HG03045 (cell line): ENCODE measurements around the gene NEDD4L.

ENCODE experiments used
- ATAC-seq: cut with Tn5 transposase; IDR thresholded peaks from one replicate; pipeline ENCODE4 v1.9.1; 2021; ENCODE audit warnings: mild to moderate bottlenecking, moderate library complexity; ENCODE audit not compliant: unreplicated experiment

The NEDD4L gene

DNA sequence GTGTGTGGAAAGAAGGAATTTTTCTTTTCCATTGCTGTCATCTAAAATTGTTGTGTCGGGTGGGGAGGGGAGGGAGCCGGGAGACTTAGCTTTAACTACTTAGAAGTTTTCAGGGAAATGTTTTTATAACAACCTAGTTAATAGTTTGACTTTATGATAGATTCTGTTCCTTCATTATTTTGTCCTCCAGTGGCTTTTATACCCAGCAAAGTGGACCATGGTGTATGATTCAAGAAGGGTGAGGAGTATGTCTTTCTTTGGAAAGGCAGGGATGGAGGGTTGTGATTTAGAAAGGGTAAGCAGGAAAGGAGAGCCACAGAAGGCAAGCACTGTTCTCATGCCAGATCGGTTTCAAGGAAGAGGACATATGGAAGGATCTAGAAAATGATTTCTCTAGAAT is 261.8 kb downstream of the NEDD4L start:
- ATAC-seq: no peak

DNA sequence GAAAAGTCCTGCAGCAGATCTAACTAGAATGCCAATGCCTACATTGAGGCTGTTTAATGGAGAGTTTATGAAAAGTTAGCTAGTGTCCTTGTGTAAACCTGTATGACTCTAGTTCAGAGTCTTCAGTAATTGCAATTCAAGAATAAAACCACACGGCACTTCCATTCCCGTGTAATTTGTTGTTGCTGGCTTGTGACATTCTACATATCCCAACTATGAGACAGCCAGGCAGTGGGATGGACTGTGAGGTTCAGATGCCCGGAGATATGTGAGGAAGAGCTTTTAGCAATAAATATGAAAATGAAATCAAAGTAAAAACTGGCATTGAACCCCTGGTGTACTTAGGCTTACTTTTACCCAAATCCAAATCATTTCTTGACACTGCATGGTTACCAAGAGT is 263.4 kb downstream of the NEDD4L start:
- ATAC-seq: no peak

DNA sequence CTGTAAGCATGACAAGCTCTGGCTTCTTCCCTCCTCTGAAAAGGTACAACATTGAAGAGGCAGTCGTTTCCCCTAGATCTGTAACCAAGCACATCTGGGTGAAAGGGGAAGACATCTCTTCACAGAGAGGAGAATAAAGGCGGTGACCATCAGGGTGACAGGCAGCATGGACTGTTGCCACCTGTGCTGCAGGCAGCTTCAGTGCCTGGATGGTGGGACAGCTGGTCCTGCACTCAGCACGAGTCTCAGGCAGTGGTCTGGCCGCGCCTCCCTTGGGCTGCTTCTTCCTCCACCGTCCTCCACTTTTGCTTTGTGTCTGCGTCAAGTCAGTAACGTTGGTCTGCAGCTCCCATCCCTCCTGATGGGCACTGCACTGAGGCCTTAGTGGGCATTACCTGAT is 264.4 kb downstream of the NEDD4L start:
- no peak for ATAC-seq

DNA sequence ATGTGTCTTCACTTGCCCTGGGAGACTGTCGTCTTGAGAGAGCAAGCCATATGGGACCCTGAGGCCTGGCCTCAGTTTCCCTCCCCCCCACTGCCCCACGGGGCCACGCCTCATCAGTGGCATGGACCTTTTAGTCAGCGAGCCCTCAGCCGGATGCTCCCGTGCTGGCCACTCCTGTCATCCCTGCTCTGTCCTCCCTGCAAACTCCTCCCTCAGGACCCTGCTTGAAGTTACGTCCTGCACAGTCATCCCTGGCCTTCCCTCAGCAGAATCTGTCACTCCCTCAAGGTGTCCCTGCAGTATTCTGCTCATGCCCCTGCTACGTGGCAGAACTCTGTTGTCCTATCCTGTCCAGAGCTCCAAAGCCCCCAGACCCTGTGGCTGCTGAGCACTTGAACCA is 265.1 kb downstream of the NEDD4L start:
- no peak for ATAC-seq

DNA sequence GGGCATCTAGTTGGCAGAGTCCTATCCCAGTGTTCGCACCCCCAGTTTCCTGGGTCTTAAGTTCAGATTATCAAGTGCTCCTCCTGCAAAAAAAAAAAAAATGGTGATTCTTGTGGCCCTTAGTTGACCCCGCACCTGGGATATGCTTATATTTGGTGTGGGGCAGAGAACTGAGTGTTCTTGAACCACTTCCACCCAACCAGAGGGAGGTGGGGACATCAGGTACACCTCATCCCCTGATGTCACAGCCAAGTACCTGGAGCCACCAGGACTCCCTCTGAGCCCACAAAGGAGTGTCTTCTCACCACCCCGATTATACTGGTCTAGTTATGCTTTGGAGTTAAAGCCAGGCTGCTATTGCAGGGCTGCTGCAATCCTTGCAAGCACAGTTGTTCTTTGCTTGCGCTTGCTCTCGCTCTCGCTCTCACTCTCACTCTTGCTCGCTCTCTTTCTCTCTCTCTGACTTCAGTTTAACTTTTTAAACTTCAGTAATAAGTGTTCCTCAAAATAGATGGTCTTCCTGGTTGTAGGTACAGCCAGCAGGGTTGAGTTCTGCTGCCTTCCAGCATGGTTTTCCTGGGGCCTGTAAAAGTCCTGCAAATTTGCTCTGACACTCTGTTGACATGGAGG is 265.7 kb downstream of the NEDD4L start:
- no peak for ATAC-seq

DNA sequence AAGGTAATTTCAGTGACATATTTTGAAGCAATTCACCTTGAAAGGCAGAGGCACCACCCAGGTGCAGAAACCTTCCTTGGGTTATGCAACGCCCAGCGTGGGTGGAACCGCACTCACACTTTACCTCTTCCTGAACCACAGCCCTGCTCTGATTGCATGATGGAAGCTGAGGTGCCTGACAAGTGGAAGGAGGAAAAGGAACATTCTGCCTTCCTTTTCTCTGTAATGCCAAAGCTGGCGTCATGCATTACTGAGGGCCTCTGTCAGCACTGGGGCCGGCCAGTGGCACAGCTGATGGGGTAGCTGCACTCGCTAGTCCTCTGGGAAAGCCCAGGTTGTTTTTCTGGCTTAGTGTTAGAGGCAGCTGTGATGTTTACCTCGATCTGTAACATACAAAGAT is 266.5 kb downstream of the NEDD4L start:
- ATAC-seq: no peak

DNA sequence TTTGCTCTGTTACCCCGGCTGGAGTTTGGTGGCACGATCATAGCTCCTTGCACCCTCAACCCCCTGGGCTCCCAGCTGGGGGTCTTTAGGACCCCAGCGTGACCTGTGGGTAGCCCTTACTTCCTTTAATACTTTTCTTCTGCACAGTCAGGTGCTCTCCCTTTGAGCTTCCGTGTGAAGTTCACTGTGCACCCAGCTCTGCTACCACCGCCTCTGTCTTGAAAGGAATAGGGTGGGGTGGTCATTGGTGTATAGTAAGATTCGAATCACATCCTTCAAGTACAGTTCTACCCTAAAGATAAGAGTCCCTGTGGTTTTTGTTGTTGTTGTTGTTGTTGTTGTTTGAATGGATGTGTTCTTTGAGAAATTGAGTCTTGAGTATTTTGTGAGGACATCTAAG is 267.4 kb downstream of the NEDD4L start:
- no peak for ATAC-seq

DNA sequence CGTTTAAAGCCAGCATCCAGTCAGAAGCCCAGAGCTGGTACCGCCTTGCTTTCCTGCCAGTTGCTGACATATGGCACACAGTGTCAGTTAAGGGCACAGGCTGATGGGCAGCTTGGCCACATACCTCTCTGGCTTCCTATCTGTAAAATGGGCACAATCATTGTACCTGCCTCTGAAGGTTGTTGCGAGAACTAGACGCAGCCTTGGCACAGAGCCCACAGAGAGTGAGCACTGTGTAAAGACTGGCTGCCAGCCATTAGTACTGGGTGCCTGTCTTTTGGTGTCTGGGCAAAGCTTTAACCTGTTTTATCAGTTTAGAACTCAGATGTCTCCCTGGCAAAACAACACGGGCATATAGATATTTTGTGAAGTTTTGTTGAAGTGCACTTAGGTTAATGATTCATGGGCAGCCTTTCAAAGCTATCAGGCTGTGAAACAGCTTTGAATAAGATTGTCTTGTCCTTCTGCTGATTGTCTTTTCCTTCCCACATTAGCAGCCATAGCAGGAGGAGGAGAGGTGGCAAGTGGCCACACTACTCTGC is 269.5 kb downstream of the NEDD4L start:
- ATAC-seq: no peak

DNA sequence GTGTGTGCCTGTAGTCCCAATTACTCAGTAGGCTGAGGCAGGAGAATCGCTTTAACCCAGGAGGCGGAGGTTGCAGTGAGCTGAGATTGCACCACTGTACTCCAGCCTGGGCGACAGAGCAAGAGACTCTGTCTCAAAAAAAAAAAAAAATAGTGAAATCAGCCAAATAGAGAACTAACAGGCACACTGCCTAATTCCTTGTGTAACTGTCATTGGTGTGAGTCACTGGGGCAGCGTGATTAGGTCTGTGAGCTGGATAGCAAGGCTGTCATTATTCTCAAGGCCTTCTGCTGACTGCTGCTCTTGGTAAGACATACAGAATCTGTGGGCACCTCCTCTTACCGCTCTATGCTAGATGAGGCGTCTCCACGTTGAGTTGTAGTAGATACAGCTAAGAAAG is 270.3 kb downstream of the NEDD4L start:
- ATAC-seq: no peak

DNA sequence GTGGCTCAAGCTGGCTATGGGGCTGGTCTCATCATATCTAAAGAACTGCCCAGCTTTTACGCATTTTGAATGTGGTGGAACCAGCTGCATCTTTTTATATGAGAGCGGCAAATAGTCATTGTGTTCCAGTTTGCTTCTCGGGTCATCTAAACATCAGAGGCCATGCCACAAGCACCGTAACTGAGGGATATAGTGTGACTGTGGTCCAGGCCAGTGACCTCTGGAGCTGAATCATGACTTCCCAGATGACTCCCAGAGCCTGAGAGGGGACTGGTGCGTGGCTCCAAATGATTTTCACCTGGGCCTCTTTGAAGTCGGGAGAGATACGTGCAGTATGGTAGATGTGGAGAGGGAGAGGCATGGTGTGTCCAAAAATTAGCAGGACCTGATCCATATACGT is 271.0 kb downstream of the NEDD4L start:
- no peak for ATAC-seq

DNA sequence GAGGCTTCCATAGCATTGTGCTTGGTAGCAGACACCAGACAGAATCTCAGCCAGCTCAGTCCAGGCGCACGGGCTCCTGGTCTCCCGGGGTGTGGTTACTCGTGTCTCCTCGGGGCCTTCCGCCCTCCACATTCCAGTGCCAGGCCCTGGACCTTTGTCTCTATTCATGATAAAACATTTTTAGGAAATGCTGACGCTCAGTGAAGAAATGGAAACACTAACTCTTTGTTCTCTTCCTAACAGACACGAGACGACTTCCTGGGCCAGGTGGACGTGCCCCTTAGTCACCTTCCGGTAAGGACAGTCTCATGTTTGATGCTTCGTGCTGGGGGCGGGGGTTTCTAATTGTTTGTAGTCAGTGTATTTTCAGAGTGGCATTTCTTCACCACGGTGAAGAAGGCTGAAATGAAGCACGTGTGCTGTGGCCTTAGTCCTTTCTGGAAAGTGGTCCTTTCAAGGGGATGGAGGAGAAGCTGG is 271.8 kb downstream of the NEDD4L start:
- no peak for ATAC-seq

DNA sequence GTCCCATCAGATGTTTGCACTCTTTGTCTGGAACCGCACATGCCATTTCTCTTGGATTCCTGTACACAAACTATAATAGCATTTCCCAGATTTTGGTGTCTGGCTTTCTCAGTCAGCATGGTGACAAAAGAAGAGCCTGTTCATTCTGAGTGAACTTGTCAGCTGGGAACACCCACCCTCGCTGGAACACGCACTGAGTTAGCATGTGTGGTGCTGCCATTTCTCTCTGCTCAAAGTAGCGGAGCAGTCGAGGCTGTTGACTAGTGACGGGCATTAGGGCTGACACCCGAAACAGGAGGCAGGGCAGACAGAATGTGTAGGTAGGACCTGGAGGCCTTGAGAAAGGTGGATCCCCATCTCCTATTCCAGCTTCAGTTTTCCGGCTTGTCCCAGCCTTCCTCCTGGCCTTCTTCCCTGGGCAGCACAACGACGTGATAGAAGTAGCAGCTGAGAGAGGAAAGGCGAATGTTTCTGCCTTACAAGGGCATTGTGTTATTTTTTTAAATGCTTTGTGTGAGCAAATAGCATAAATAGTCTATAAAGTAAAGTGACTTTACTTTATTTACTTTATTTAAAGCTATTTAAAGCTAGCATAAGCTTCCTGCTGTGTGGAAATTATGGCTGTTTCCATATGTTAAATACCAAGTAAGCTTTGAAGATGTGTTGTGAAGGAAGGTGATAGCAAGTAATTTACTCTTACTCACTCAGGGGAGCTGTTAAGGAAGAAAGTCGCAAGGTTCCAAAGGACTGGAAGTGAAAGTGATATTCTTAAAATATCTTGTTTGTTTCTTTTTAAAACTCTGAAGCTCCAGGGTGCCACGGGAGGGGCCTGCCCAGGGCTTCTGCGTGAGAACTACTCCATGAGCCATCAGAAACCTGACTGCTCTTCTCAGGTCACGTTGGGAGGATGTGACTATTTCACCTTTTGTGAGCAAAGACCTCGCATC is 272.6 kb downstream of the NEDD4L start:
- no peak for ATAC-seq

DNA sequence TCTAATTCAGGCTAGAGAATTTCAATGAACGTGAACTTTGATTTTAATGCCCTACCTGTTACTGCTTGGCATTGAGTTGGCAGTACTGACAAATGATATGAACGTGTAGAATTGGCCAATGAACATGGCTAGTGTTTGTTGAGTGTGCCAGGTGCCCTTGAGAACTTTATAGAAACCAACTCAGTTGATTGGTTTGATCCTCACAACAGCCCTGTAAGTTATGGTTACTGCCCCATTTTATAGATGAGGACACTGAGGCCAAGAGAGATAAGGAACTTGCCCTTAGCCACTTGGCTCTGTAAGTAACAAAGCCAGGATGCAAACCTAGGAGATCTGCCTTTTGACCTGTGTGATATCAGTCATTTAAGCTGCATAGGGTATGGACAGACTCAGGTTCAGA is 275.7 kb downstream of the NEDD4L start:
- no peak for ATAC-seq

DNA sequence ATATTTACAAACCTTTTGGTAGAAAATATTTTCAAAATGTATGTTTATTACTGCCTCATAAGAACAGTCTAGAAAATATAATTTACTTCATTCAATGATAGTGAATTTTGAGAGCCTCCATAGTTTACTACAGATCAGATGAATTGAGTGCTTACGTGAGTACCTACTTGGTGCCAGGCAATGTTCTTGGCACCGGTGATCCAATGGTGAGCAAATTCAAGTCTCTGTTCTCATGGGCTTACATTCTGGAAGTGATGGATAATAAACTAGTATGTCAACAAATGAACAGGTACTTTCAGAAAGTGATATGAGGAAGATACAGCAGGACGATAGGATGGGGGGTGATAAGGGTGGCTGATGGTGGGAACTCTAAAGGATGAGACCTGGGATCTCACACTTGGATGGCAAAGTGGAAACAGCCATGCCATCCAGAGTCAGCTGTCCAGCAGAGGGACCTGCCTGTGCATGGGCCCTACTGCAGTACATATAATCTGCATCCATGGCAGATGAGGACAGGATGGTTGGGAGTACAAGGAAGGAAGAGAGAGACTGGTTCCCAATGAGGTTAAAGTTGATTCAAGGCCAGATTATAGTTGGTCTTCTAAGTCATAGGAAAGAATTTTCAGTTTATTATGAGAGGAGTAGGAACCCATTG is 277.0 kb downstream of the NEDD4L start:
- ATAC-seq: no peak

DNA sequence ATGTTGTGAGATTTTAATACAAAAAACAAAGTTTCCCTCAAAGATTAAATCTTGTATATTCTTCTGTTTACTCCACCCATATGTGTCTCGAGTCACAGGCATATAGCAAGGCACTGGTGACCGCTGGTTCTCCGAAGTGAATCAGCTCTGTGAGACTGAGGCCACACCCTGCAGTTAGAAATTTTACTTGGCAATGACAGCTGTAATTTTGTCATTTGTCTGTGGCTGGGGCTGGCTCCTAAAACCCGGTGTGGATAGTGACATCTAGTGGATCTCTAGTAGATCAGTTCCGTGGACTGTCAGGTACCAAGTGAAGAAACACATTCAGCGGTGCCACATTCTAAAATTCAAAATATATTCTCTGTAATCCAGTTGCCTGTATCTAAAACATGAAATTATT is 278.0 kb downstream of the NEDD4L start:
- no peak for ATAC-seq

DNA sequence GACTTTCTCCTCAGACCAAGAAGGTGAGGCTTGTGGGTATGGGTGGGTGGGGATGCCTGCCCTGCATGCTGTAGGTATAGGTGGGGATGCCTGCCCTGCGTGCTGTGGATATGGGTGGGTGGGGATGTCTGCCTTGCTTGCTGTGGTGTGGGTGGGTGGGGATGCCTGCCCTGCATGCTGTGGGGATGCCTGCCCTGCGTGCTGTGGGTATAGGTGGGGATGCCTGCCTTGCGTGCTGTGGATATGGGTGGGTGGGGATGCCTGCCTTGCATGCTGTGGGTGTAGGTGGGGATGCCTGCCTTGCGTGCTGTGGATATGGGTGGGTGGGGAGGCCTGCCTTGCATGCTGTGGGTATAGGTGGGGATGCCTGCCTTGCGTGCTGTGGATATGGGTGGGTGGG is 278.4 kb downstream of the NEDD4L start:
- ATAC-seq: no peak

DNA sequence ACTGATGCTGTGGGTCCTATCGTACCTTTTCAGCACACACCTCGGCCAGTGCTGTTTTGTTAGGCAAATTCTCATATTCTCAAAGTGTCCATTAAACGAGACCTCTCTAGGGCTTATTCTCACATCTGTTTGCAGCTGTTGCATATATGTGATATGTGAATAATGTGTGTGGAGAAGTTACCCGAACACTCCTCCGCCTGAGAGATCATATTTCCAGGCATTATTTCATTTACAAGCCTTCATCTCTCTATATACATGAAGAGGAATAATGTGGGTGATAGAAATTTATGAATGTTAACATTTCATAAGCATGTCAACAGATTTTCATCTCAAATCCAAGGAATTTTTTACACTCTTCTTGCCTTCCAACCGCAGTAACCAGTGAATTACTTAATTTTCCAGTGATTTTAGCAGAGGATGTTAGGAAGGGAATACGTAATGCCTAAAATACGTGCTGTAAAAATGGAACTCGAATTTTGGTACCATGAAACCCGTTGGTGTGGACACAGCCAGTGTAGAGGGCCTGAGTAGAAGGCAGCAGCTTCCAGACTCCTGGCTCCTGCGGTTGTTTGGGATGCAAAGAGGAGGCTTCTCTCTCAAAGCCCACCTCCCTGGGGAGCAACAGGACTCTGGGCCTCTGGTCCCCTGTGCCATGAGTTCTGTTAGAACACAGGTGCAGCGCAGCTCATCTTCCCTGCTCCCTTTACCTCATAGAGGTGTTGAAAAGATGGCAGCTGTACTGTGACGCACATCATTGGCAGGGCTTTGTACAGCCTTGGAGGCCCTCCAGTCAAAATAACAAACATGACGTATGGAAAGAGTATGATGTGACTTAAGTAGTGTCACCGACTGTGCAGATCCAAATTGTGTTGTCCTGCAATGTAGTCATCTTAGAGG is 280.1 kb downstream of the NEDD4L start:
- ATAC-seq: no peak

DNA sequence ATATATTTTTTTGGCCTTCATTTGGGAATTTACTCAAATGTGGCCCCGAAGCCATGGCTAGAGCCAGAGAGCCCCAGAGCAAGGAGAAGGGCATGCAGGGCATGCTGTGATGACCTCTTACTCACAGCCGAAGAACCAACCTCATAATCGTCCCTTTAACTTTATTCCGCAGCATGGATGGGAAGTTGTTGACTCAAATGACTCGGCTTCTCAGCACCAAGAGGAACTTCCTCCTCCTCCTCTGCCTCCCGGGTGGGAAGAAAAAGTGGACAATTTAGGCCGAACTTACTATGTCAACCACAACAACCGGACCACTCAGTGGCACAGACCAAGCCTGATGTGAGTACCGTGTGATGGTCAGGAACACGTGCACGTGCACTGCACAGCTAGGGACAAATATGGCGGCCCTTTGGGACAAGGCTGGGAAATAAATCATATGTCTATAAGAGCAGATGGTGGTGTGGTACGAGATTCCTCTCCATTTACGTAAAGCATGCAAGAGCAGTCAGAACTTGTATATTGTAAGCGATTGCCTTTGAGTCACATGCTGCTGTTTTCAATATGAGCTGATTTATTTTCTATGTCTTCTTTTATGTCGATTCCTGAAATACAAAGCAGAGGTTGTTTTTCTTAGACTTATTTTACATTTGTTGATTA is 280.9 kb downstream of the NEDD4L start:
- no peak for ATAC-seq

DNA sequence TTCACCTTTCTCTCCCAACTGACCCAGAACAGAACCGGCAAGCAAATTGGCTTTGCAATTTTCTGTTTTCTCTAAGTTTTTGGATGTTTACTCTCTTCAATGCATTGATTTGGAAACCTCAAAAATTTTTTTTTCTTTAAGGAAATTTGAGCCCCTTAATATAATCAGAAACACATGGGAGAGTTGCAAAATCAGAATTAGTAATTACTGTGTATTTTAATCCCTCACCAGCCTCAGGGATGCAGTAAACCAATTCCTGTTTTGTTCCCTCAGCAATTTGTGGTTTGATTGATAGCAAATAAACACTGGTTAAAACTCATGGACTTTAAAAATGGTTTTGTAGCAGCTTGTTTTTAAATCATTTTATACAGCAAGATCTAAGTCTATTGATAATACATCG is 281.5 kb downstream of the NEDD4L start:
- ATAC-seq: no peak

DNA sequence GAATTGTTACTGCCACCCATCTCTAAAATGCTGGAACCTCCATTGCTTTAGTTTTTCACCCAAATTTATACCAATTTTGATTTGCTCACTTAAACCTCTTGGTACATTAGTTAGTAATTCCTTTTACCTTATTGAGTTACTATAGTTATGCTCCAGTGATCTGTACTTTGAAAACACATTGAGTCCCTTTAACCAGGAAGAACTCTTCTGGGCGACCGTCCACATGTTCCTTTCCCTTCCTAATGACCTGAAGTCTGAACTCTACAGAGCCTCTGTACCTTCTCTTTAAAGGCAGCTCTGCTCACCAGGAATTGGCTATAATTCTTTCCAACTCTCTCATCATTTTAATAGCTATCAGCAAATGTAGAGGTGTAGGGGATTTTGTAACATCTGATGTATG is 290.0 kb downstream of the NEDD4L start:
- ATAC-seq: no peak
